Omental fat pad (tissue), 4 donors: ENCODE data around the gene KANSL1L. TPM values are rescaled to one million over a fixed set of nuclear protein-coding genes. Genes with fewer than 3 reads are reported as not detected.

ENCODE experiments used
- ATAC-seq: fragments of 150-250 bp; one replicate; pipeline ENCODE4 v1.9.1; 2016; ENCODE audit warnings: mild to moderate bottlenecking, moderate library complexity; ENCODE audit not compliant: low FRiP score
- DNase-seq: peaks from one replicate; pipeline ENCODE4 v3.0.0-alpha.2; 2019; ENCODE audit warnings: low spot score
- total RNA-seq, 4 donors: library from RNA; depleted of rRNA; stranded (reverse); fragments of >200 nt; gene quantifications; one replicate each; pipeline ENCODE4 v1.1.0, GENCODE V29; 2016
- TF ChIP-seq, protein P1 (sequence below), 3 donors: fragments of 450-650 bp; IDR thresholded peaks; one replicate each; pipeline ENCODE4 v1.5.1; 2016 to 2017; ENCODE audit warnings: antibody characterized with exemption in 3 of 3, mild to moderate bottlenecking in 3 of 3, moderate library complexity in 2 of 3

The KANSL1L gene
- total RNA-seq, 4 donors from 2014 or later: 12.5 to 48.5 (median 24.4) TPM

DNA sequence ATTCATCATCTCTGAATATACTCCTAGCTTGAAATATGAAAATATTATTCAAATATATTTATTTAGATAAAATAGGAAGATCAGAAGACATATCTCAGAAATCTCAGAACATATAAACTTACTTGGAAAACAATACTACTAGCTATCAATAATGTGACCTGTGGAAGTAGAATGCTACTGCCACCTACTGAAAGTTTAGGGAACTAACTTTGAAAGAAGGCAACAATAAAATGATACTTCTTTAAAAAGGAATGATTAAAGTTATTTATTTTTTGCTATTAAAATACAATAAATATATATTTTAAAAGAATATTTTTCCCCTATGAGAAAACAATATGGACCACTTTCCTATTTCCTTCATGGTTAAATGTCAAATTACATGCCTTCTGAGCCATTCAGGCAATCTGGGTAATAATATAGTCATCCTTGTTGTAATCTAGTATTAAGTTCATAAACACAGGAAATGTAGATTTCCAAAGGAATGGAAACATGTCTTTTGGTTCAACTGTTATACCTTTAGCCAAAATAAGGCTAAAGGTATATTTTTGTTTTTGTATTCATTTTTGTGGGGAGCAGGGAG lies 28.1 kb upstream of the KANSL1L start:
- DNase-seq (no peak), ATAC-seq (no peak)
- TF ChIP-seq, protein P1, sequence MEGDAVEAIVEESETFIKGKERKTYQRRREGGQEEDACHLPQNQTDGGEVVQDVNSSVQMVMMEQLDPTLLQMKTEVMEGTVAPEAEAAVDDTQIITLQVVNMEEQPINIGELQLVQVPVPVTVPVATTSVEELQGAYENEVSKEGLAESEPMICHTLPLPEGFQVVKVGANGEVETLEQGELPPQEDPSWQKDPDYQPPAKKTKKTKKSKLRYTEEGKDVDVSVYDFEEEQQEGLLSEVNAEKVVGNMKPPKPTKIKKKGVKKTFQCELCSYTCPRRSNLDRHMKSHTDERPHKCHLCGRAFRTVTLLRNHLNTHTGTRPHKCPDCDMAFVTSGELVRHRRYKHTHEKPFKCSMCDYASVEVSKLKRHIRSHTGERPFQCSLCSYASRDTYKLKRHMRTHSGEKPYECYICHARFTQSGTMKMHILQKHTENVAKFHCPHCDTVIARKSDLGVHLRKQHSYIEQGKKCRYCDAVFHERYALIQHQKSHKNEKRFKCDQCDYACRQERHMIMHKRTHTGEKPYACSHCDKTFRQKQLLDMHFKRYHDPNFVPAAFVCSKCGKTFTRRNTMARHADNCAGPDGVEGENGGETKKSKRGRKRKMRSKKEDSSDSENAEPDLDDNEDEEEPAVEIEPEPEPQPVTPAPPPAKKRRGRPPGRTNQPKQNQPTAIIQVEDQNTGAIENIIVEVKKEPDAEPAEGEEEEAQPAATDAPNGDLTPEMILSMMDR (IDR thresholded peaks at IDR 0.05): no peak

DNA sequence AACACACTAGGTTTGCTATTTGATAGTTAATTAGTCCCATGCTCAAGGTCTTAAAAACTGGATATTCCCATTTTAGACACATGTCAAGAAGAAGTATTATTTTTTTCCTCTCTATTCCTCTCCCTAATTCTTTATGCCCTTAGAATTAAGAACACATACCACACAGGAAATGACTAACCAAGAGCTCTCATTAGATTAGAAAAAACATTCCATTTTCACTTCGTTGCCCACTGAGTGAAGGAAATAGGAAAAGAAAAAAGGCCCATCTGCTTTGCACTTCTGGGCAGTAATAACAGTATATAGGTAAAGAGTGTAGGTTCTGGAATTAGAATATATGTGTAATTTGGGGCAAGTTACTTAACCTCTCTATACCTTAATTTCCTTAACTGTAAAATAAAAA lies 27.1 kb upstream of the KANSL1L start:
- DNase-seq: no peak
- TF ChIP-seq, protein P1 (IDR thresholded peaks at IDR 0.05): no peak
- no peak for ATAC-seq

DNA sequence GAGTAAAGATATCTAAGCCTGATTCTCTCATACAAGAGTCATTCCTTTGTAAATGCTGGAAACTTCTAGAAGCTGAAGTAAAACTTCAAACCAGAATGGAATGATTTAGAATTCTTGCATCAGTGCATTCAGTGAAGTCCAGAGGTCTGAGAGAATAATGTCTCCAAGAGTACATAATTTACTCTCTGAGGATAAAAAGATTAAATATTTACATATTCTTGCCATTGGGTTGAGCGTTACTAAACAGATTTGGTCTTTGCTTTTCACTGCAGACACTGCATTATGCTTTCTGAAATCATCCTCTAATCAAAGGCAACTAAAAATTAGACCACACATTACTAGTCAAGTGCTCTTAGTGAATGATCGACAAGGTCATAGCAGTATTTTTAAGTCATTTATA lies 26.5 kb upstream of the KANSL1L start:
- ATAC-seq (no peak), DNase-seq (no peak)
- TF ChIP-seq, protein P1 (IDR thresholded peaks at IDR 0.05): no peak

DNA sequence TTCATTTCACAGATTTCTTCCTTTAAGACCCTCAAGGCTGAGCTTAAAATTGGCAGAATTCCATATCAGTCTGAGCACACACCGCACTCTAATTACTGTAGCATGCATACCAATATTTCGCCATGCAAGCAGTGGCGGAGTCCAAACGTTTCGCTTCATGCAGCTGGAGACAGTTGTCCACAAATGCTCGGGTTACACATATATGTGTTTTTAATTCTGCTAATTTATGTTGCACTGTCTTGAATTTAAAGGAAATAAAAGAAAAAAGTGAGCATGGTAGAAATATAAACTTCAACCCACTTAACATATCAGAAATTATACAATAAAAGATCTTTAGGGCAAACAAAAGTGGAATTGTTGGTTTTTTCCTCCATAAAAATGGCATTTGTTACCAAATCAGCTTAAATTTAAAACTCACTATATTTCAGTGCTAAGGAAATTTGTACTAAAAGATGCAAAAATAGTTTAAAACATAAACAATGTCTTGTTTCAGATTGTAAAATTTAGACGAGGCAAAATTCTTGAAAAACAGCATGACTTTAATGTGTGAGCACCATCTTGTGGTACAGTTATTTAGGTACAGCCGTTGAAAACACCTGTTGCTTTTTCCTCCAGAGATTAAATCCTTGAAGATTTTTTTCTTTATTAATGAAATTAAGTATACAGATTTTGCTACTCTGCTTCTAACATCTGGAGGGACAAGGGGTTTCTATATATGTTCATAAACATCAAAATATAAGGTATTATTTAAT lies 24.1 kb upstream of the KANSL1L start:
- ATAC-seq (no peak), DNase-seq (no peak)
- TF ChIP-seq, protein P1 (IDR thresholded peaks at IDR 0.05): no peak

DNA sequence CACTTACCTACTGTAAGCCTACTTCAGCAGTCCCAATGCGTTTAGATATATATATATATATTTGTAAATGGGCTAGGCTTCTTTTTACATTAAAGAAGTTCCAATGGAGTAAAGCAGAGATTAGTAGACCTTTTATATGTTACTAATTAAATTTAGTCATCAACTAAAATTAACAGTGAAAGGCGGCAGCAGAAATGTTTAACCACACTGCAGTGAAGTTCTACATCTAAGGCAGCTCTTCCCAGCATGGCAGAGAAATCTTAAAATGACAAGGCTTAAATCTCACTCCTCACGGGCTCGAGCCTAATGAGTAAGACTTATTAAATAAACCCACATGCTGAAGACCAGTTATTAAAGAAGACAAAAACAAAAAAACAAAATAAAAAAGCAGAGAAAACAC lies 19.1 kb upstream of the KANSL1L start:
- TF ChIP-seq, protein P1 (IDR thresholded peaks at IDR 0.05): no peak
- DNase-seq: no peak
- no peak for ATAC-seq

DNA sequence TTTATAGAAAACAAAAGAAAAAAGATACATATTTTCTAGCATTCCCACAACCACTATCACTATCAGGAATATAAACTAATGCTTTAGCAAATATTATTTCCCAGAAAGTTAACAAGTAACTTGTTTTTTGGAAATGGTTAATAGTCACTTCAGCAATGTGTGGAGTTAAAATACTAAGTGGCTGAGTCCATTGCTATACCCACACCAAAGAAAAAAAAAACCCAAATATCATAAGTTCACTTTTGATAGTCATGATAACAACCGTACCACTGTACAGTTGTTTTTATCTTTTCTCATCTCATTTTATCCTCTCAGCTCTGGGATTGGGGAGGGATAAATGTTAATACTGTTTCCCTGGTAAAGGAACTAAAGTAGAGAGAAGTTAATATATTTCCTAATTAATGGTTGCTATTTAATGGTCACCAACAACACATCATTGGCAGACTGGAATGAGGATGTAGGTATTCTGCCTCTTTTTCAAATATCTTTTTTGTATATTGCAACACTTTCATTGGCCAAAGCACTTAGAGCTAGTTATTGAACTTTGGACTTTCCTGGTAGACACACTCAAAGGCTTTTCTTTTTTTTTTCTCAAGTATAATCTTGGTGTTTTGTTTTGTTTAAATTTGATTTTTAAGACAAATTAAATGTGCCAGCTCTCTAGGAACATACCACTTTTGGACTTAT lies 18.4 kb upstream of the KANSL1L start:
- TF ChIP-seq, protein P1 (IDR thresholded peaks at IDR 0.05): no peak
- ATAC-seq: no peak
- no peak for DNase-seq
